WTC11 (cell line): ENCODE measurements around the gene ME2. TPM values are rescaled to one million over a fixed set of nuclear protein-coding genes. Genes with fewer than 3 reads are reported as not detected.
A peak's percentile ranks its signal among the peaks of the same experiment; 100 is the strongest.

Experiments
- ATAC-seq: fragments of 200-7000 bp; cut with Tn5 transposase; 2 replicates; pipeline ENCODE4 v1.10.0; 2021; ENCODE audit warnings: mild to moderate bottlenecking, moderate library complexity
- CTCF ChIA-PET: fragments of 300-600 bp; sonication (Branson Sonifier 250); formaldehyde crosslinking; loops from one replicate; lab custom pipeline; 2021; ENCODE audit warnings: antibody characterized with exemption; lab: Charles Lee
- POLR2A ChIA-PET: fragments of 350-600 bp; sonication (Branson Sonifier 250); formaldehyde crosslinking; loops from one replicate; lab custom pipeline; 2021; ENCODE audit warnings: antibody characterized with exemption; lab: Charles Lee
- DNase-seq: peaks from one replicate; pipeline ENCODE4 v3.0.0; 2021; ENCODE audit warnings: low spot score
- H3K27ac Mint-ChIP-seq: 2 replicates; pipeline ENCODE4 v1.8.0; 2021; ENCODE audit warnings: mixed read lengths
- H3K27me3 Mint-ChIP-seq: 2 replicates; pipeline ENCODE4 v1.8.0; 2021; ENCODE audit warnings: low read depth, mild to moderate bottlenecking, moderate library complexity, mixed read lengths
- H3K36me3 Mint-ChIP-seq: 2 replicates; pipeline ENCODE4 v1.8.0; 2021; ENCODE audit warnings: mixed read lengths
- H3K4me1 Mint-ChIP-seq: 2 replicates; pipeline ENCODE4 v1.8.0; 2022; ENCODE audit warnings: mixed read lengths
- H3K4me3 Mint-ChIP-seq: 2 replicates; pipeline ENCODE4 v1.8.0; 2021; ENCODE audit warnings: mild to moderate bottlenecking, moderate library complexity, mixed read lengths
- H3K9me3 Mint-ChIP-seq: 2 replicates; pipeline ENCODE4 v1.8.0; 2021; ENCODE audit warnings: mixed read lengths
- CREM ChIP-seq: sonication (generic); formaldehyde crosslinking; IDR thresholded peaks from 2 replicates; pipeline ENCODE4 v1.8.1; 2022; ENCODE audit warnings: mild to moderate bottlenecking, missing genetic modification reagents, moderate library complexity
- IRF2 ChIP-seq: sonication (generic); formaldehyde crosslinking; IDR thresholded peaks from 2 replicates; pipeline ENCODE4 v1.8.0; 2022; ENCODE audit warnings: low read depth, missing genetic modification reagents, borderline replicate concordance
- NFE2L1 ChIP-seq: sonication (generic); formaldehyde crosslinking; IDR thresholded peaks from 2 replicates; pipeline ENCODE4 v1.8.1; 2023; ENCODE audit warnings: missing genetic modification reagents
- NR2C2 ChIP-seq: sonication (generic); formaldehyde crosslinking; IDR thresholded peaks from 2 replicates; pipeline ENCODE4 v1.8.0; 2022; ENCODE audit warnings: mild to moderate bottlenecking, missing genetic modification reagents
- RELA ChIP-seq: sonication (generic); formaldehyde crosslinking; IDR thresholded peaks from 2 replicates; pipeline ENCODE4 v1.8.1; 2022; ENCODE audit warnings: missing genetic modification reagents, mild to moderate bottlenecking, borderline replicate concordance
- TEAD1 ChIP-seq: sonication (generic); formaldehyde crosslinking; IDR thresholded peaks from 2 replicates; pipeline ENCODE4 v1.8.0; 2022; ENCODE audit warnings: mild to moderate bottlenecking, missing genetic modification reagents
- total RNA-seq: library from RNA; stranded (reverse); gene quantifications from 3 replicates; pipeline ENCODE4 v1.2.3, GENCODE V29; 2021
- TF ChIP-seq, protein P1 (sequence below): sonication (generic); formaldehyde crosslinking; IDR thresholded peaks from 2 replicates; pipeline ENCODE4 v1.8.0; 2023; ENCODE audit warnings: mild to moderate bottlenecking, missing genetic modification reagents
- TF ChIP-seq, protein P2 (sequence below): sonication (generic); formaldehyde crosslinking; IDR thresholded peaks from 2 replicates; pipeline ENCODE4 v1.8.1; 2023; ENCODE audit warnings: mild to moderate bottlenecking, missing genetic modification reagents
- TF ChIP-seq, protein P3 (sequence below): sonication (generic); formaldehyde crosslinking; IDR thresholded peaks from 2 replicates; pipeline ENCODE4 v1.8.1; 2023; ENCODE audit warnings: mild to moderate bottlenecking, missing genetic modification reagents, moderate library complexity
- TF ChIP-seq, protein P4 (sequence below): sonication (generic); formaldehyde crosslinking; IDR thresholded peaks from 2 replicates; pipeline ENCODE4 v1.8.0; 2023; ENCODE audit warnings: missing genetic modification reagents, mild to moderate bottlenecking, borderline replicate concordance
- TF ChIP-seq, protein P5 (sequence below): sonication (generic); formaldehyde crosslinking; IDR thresholded peaks from 2 replicates; pipeline ENCODE4 v1.8.1; 2022; ENCODE audit warnings: mild to moderate bottlenecking, moderate library complexity, missing genetic modification reagents
- TF ChIP-seq, protein P6 (sequence below): fragments of 250-450 bp; sonication (Bioruptor Pico); IDR thresholded peaks from 2 replicates; pipeline ENCODE4 v1.9.0; 2021; ENCODE audit warnings: mild to moderate bottlenecking, borderline replicate concordance

ME2 gene
- total RNA-seq, 1 experiment from 2014 or later, result 57.0 TPM

DNA sequence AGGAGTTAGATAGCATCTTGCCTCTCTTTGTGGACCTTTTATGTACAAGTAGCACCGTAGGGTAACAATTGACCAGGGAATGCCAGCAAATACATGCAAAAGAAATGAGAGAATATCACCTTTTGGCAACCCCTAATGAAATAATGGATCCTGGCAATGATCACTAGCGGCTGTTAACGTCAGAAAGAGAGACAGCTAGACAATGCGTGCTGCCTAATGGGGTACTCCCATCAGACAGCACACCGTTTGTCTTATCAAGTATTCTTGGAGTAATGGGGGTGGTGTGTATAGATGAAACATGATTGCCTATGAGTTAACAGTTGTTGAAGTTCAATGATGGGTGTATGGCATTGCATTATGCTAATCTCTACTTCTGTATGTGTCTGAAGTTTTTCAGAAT, 90.5 kb downstream of the ME2 start:
- TF ChIP-seq, protein P1, sequence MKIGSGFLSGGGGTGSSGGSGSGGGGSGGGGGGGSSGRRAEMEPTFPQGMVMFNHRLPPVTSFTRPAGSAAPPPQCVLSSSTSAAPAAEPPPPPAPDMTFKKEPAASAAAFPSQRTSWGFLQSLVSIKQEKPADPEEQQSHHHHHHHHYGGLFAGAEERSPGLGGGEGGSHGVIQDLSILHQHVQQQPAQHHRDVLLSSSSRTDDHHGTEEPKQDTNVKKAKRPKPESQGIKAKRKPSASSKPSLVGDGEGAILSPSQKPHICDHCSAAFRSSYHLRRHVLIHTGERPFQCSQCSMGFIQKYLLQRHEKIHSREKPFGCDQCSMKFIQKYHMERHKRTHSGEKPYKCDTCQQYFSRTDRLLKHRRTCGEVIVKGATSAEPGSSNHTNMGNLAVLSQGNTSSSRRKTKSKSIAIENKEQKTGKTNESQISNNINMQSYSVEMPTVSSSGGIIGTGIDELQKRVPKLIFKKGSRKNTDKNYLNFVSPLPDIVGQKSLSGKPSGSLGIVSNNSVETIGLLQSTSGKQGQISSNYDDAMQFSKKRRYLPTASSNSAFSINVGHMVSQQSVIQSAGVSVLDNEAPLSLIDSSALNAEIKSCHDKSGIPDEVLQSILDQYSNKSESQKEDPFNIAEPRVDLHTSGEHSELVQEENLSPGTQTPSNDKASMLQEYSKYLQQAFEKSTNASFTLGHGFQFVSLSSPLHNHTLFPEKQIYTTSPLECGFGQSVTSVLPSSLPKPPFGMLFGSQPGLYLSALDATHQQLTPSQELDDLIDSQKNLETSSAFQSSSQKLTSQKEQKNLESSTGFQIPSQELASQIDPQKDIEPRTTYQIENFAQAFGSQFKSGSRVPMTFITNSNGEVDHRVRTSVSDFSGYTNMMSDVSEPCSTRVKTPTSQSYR (CRISPR knock-in tag), result no peak
- TF ChIP-seq, protein P2, sequence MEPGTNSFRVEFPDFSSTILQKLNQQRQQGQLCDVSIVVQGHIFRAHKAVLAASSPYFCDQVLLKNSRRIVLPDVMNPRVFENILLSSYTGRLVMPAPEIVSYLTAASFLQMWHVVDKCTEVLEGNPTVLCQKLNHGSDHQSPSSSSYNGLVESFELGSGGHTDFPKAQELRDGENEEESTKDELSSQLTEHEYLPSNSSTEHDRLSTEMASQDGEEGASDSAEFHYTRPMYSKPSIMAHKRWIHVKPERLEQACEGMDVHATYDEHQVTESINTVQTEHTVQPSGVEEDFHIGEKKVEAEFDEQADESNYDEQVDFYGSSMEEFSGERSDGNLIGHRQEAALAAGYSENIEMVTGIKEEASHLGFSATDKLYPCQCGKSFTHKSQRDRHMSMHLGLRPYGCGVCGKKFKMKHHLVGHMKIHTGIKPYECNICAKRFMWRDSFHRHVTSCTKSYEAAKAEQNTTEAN (CRISPR knock-in tag), result no peak
- no peak for TF ChIP-seq RELA (CRISPR knock-in tag)
- no peak for TF ChIP-seq TEAD1
- TF ChIP-seq, protein P3, sequence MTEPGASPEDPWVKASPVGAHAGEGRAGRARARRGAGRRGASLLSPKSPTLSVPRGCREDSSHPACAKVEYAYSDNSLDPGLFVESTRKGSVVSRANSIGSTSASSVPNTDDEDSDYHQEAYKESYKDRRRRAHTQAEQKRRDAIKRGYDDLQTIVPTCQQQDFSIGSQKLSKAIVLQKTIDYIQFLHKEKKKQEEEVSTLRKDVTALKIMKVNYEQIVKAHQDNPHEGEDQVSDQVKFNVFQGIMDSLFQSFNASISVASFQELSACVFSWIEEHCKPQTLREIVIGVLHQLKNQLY, result no peak
- no peak for TF ChIP-seq NFE2L1 (CRISPR knock-in tag)
- TF ChIP-seq NR2C2, result no peak
- TF ChIP-seq, protein P4, sequence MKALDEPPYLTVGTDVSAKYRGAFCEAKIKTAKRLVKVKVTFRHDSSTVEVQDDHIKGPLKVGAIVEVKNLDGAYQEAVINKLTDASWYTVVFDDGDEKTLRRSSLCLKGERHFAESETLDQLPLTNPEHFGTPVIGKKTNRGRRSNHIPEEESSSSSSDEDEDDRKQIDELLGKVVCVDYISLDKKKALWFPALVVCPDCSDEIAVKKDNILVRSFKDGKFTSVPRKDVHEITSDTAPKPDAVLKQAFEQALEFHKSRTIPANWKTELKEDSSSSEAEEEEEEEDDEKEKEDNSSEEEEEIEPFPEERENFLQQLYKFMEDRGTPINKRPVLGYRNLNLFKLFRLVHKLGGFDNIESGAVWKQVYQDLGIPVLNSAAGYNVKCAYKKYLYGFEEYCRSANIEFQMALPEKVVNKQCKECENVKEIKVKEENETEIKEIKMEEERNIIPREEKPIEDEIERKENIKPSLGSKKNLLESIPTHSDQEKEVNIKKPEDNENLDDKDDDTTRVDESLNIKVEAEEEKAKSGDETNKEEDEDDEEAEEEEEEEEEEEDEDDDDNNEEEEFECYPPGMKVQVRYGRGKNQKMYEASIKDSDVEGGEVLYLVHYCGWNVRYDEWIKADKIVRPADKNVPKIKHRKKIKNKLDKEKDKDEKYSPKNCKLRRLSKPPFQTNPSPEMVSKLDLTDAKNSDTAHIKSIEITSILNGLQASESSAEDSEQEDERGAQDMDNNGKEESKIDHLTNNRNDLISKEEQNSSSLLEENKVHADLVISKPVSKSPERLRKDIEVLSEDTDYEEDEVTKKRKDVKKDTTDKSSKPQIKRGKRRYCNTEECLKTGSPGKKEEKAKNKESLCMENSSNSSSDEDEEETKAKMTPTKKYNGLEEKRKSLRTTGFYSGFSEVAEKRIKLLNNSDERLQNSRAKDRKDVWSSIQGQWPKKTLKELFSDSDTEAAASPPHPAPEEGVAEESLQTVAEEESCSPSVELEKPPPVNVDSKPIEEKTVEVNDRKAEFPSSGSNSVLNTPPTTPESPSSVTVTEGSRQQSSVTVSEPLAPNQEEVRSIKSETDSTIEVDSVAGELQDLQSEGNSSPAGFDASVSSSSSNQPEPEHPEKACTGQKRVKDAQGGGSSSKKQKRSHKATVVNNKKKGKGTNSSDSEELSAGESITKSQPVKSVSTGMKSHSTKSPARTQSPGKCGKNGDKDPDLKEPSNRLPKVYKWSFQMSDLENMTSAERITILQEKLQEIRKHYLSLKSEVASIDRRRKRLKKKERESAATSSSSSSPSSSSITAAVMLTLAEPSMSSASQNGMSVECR, result no peak
- no peak for TF ChIP-seq IRF2 (CRISPR knock-in tag)
- Mint-ChIP-seq H3K36me3 (no peaks in the 10 kb centered on the region; the same call in 1 of the 2 replicates), H3K27ac (no peak overlapping the region), H3K27me3 (no peaks in the 10 kb centered on the region; the same call in 1 of the 2 replicates), H3K4me1 (peaks cover 22% of the 10 kb centered on the region), H3K4me3 (peak overlapping the region; percentile 83), H3K9me3 (peaks cover under 1% of the 10 kb centered on the region; the same call in 1 of the 2 replicates)
- CTCF ChIA-PET, result no interaction called here
- POLR2A ChIA-PET, result no interaction called here
- ATAC-seq (no peak), DNase-seq (no peak)

DNA sequence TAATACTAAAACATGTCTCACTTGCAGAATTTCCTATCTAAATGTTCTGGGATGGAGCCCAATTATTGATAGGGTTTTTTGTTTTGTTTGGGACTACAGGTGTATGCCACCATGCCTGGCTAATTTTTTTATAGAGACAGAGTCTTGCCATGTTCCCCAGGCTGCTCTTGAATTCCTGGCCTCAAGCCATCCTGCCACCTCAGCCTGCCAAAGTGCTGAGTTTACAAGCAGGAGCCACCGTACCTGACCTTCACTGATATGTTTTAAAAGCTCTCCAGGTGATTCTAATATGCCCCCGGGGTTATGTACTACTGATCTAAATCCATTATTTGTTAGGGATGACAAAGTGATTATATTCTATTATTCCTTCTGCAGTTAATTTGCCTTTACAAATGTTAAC, 91.1 kb downstream of the ME2 start:
- ChIA-PET CTCF (interaction anchor here (0.6 kb wide), 2 partner anchors 150 to 151 kb away, joined by 3 to 4 read pairs; partner anchors contain the start of gene MRO), POLR2A (no interaction called here)
- Mint-ChIP-seq H3K36me3 (no peaks in the 10 kb centered on the region; the same call in 1 of the 2 replicates), H3K27me3 (no peaks in the 10 kb centered on the region; the same call in 1 of the 2 replicates), H3K4me3 (no peak overlapping the region; the same call in 1 of the 2 replicates), H3K9me3 (no peaks in the 10 kb centered on the region; the same call in 1 of the 2 replicates), H3K27ac (no peak overlapping the region), H3K4me1 (peaks cover 22% of the 10 kb centered on the region)
- DNase-seq (no peak), ATAC-seq (no peak)
- TF ChIP-seq, protein P5, sequence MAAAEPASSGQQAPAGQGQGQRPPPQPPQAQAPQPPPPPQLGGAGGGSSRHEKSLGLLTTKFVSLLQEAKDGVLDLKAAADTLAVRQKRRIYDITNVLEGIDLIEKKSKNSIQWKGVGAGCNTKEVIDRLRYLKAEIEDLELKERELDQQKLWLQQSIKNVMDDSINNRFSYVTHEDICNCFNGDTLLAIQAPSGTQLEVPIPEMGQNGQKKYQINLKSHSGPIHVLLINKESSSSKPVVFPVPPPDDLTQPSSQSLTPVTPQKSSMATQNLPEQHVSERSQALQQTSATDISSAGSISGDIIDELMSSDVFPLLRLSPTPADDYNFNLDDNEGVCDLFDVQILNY (CRISPR knock-in tag), result no peak
- TF ChIP-seq CREM (CRISPR knock-in tag), result no peak
- TF ChIP-seq, protein P2 (CRISPR knock-in tag), result no peak
- TF ChIP-seq, protein P1 (CRISPR knock-in tag), result no peak
- TF ChIP-seq, protein P6, sequence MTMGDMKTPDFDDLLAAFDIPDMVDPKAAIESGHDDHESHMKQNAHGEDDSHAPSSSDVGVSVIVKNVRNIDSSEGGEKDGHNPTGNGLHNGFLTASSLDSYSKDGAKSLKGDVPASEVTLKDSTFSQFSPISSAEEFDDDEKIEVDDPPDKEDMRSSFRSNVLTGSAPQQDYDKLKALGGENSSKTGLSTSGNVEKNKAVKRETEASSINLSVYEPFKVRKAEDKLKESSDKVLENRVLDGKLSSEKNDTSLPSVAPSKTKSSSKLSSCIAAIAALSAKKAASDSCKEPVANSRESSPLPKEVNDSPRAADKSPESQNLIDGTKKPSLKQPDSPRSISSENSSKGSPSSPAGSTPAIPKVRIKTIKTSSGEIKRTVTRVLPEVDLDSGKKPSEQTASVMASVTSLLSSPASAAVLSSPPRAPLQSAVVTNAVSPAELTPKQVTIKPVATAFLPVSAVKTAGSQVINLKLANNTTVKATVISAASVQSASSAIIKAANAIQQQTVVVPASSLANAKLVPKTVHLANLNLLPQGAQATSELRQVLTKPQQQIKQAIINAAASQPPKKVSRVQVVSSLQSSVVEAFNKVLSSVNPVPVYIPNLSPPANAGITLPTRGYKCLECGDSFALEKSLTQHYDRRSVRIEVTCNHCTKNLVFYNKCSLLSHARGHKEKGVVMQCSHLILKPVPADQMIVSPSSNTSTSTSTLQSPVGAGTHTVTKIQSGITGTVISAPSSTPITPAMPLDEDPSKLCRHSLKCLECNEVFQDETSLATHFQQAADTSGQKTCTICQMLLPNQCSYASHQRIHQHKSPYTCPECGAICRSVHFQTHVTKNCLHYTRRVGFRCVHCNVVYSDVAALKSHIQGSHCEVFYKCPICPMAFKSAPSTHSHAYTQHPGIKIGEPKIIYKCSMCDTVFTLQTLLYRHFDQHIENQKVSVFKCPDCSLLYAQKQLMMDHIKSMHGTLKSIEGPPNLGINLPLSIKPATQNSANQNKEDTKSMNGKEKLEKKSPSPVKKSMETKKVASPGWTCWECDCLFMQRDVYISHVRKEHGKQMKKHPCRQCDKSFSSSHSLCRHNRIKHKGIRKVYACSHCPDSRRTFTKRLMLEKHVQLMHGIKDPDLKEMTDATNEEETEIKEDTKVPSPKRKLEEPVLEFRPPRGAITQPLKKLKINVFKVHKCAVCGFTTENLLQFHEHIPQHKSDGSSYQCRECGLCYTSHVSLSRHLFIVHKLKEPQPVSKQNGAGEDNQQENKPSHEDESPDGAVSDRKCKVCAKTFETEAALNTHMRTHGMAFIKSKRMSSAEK, result no peak
